K562 (cell line): ENCODE measurements around the gene TMEM217. TPM values are rescaled to one million over a fixed set of nuclear protein-coding genes. Genes with fewer than 3 reads are reported as not detected.

ENCODE experiments used
- EZH2 ChIP-seq: IDR thresholded peaks from 2 replicates; pipeline ENCODE4 v1.6.1; 2012; ENCODE audit warnings: low read depth, mild to moderate bottlenecking, inconsistent platforms, low read length, borderline replicate concordance
- FOXP4 ChIP-seq: sonication (generic); formaldehyde crosslinking; IDR thresholded peaks from 2 replicates; pipeline ENCODE4 v1.8.0; 2022; ENCODE audit warnings: mild to moderate bottlenecking, missing genetic modification reagents, borderline replicate concordance
- HLTF ChIP-seq: fragments of 450-650 bp; IDR thresholded peaks from 2 replicates; pipeline ENCODE4 v1.6.1; 2016
- MAFG ChIP-seq: fragments of 450-650 bp; conservative IDR thresholded peaks from 2 replicates; pipeline ENCODE4 v1.6.1; 2016; ENCODE audit warnings: missing genetic modification characterization, missing compliant biosample characterization
- MNT ChIP-seq, 2 experiments: fragments of 450-650 bp; conservative IDR thresholded peaks; 2 replicates each; pipeline ENCODE4 v1.6.1; 2017; ENCODE audit warnings: mild to moderate bottlenecking in 2 of 2, moderate library complexity in 2 of 2
- MTA3 ChIP-seq: fragments of 450-650 bp; formaldehyde crosslinking; IDR thresholded peaks from 2 replicates; pipeline ENCODE4 v1.6.1; 2017; ENCODE audit warnings: mild to moderate bottlenecking, borderline replicate concordance
- MYBL2 ChIP-seq, 2 experiments: fragments of 450-650 bp in 1 of 2; sonication (generic) in 1 of 2; formaldehyde crosslinking in 1 of 2; IDR thresholded peaks; 2 replicates each; pipeline versions ENCODE4 v1.6.1 to v1.8.1; 2017 to 2022; ENCODE audit warnings: borderline replicate concordance in 1 of 2, inconsistent platforms in 1 of 2, low read depth in 1 of 2, mild to moderate bottlenecking in 1 of 2, missing genetic modification reagents in 1 of 2, moderate library complexity in 1 of 2
- NFATC3 ChIP-seq: fragments of 450-650 bp; IDR thresholded peaks from 2 replicates; pipeline ENCODE4 v1.6.1; 2017; ENCODE audit warnings: mild to moderate bottlenecking
- POU5F1 ChIP-seq: fragments of 150-350 bp; IDR thresholded peaks from 2 replicates; pipeline ENCODE4 v1.6.1; 2014; ENCODE audit warnings: borderline replicate concordance, low read length, low read depth, mild to moderate bottlenecking; ENCODE audit not compliant: partially characterized antibody
- RB1 ChIP-seq: fragments of 450-650 bp; IDR thresholded peaks from 2 replicates; pipeline ENCODE4 v1.6.1; 2017; ENCODE audit warnings: low read depth, mild to moderate bottlenecking
- RBM17 ChIP-seq: fragments of 200-400 bp; formaldehyde crosslinking; IDR thresholded peaks from 2 replicates; pipeline ENCODE4 v1.6.1; 2017; ENCODE audit warnings: low read depth, mild to moderate bottlenecking, low read length, borderline replicate concordance
- RFX7 ChIP-seq: fragments of 250-450 bp; sonication (Bioruptor Pico); IDR thresholded peaks from 2 replicates; pipeline ENCODE4 v1.5.1; 2021; ENCODE audit warnings: mild to moderate bottlenecking
- SREBF1 ChIP-seq: fragments of 150-350 bp; IDR thresholded peaks from 2 replicates; pipeline ENCODE4 v1.6.1; 2014; ENCODE audit warnings: antibody characterized with exemption, low read depth, low read length, borderline replicate concordance
- SRSF9 ChIP-seq: fragments of 200-400 bp; formaldehyde crosslinking; IDR thresholded peaks from 2 replicates; pipeline ENCODE4 v1.6.1; 2017; ENCODE audit warnings: low read depth, low read length, borderline replicate concordance
- TRIM25 ChIP-seq: fragments of 450-650 bp; IDR thresholded peaks from 2 replicates; pipeline ENCODE4 v1.7.0; 2016; ENCODE audit warnings: borderline replicate concordance
- ZBTB11 ChIP-seq, 3 experiments: fragments of 200-800 bp in 1 of 3; fragments of 250-450 bp in 1 of 3; fragments of 450-650 bp in 1 of 3; sonication (Bioruptor Pico) in 1 of 3; sonication (Bioruptor generic) in 1 of 3; formaldehyde crosslinking in 1 of 3; IDR thresholded peaks; 2 replicates each; pipeline versions ENCODE4 v1.6.1 to v1.8.0; 2016 to 2022; ENCODE audit warnings: mild to moderate bottlenecking in 2 of 3, missing genetic modification characterization in 2 of 3, missing compliant biosample characterization in 1 of 3, moderate library complexity in 1 of 3
- ZNF23 ChIP-seq: fragments of 250-450 bp; sonication (Bioruptor Pico); IDR thresholded peaks from 2 replicates; pipeline ENCODE4 v1.4.0; 2020; ENCODE audit warnings: mild to moderate bottlenecking
- ZNF551 ChIP-seq: fragments of 250-450 bp; sonication (Bioruptor Pico); IDR thresholded peaks from 2 replicates; pipeline ENCODE4 v1.5.0; 2021; ENCODE audit warnings: mild to moderate bottlenecking, moderate library complexity
- polyA plus RNA-seq, 8 experiments: library from polyadenylated mRNA; depleted of rRNA in 4 of 8; stranded (reverse) in 5 of 8; unstranded in 3 of 8; fragments of >200 nt; fragmentation: Nextera tagmentation in 2 of 8; fragmentation: Illumina TruSeq in 1 of 8; extraction: Ambion mirVana in 2 of 8; extraction: Trizol in 1 of 8; gene quantifications; 2 replicates each; pipeline versions ENCODE4 v1.2.1 to v1.2.3, GENCODE V29; 2011 to 2014; ENCODE audit warnings: inconsistent platforms in 1 of 8, missing spikeins in 1 of 8
- total RNA-seq, 7 experiments: library from RNA; depleted of rRNA in 6 of 7; stranded (reverse); fragments of >200 nt in 6 of 7; fragmentation: Illumina TruSeq in 2 of 7; extraction: Trizol in 2 of 7; gene quantifications; 2 replicates each; pipeline versions ENCODE4 v1.2.1 to v1.2.3, GENCODE V29; 2011 to 2021; ENCODE audit warnings: low replicate concordance in 1 of 7

Gene TMEM217
- total and polyA plus RNA-seq, 9 of the 15 experiments (the other 6 are each of a cell fraction or from before 2014, with no cell fraction given) = 1.3 to 8.0 (median 1.9) TPM

- TF ChIP-seq RFX7 = no peak
- TF ChIP-seq RBM17 = no peak
- peak; percentile 50; the same call in 1 of the 2 replicates for TF ChIP-seq HLTF
- no peak for TF ChIP-seq SRSF9
- TF ChIP-seq ZNF551 (CRISPR knock-in tag) = no peak
- no peak for TF ChIP-seq POU5F1
- TF ChIP-seq FOXP4 = no peak
- no peak for TF ChIP-seq ZBTB11 (CRISPR knock-in tag; IDR thresholded peaks at IDR 0.05)
- no peak for TF ChIP-seq MNT (conservative IDR thresholded peaks at IDR 0.05)
- no peak for TF ChIP-seq SREBF1
- TF ChIP-seq TRIM25 = no peak
- no peak for TF ChIP-seq MAFG (tag)
- no peak for TF ChIP-seq NFATC3
- TF ChIP-seq EZH2 = no peak
- no peak; the same call in 1 of the 2 replicates for TF ChIP-seq MTA3
- peak; percentile 70; the same call in 1 of the 2 replicates for TF ChIP-seq MYBL2 (IDR thresholded peaks at IDR 0.05; ENCODE audit: low read depth)
- TF ChIP-seq MYBL2 (CRISPR knock-in tag; IDR thresholded peaks at IDR 0.05; ENCODE audit: borderline replicate concordance) = no peak
- no peak for TF ChIP-seq ZNF23 (CRISPR knock-in tag)
- peak; percentile 99 for TF ChIP-seq RB1
These were observed 88.3 kb downstream of the TMEM217 start, which contains the start of gene PIM1 (continued) for GRCh38 chr6:37169496-37170272.
